Measurements from ENCODE around the gene TWF2.

DNA sequence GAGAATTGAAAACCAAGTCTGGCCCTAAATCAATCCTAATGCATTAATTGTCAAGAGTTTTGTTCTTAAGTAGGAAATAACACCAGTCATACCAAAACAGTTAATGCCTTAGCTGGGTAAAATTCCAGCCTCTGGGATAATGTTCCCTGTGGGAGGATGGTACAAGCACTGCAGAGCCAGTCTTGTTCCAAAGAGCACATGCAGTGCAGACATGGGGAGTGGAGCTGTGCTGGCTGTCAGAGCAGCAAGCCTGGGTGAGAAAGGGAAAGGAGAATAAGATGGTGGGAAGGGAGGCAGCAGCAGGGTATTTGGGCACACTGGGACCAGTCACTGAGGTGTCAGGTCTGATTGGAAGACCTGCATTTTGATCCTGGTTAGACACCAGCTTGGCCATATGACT is 28.9 kb downstream of the TWF2 start:
- TF ChIP-seq, protein P1, sequence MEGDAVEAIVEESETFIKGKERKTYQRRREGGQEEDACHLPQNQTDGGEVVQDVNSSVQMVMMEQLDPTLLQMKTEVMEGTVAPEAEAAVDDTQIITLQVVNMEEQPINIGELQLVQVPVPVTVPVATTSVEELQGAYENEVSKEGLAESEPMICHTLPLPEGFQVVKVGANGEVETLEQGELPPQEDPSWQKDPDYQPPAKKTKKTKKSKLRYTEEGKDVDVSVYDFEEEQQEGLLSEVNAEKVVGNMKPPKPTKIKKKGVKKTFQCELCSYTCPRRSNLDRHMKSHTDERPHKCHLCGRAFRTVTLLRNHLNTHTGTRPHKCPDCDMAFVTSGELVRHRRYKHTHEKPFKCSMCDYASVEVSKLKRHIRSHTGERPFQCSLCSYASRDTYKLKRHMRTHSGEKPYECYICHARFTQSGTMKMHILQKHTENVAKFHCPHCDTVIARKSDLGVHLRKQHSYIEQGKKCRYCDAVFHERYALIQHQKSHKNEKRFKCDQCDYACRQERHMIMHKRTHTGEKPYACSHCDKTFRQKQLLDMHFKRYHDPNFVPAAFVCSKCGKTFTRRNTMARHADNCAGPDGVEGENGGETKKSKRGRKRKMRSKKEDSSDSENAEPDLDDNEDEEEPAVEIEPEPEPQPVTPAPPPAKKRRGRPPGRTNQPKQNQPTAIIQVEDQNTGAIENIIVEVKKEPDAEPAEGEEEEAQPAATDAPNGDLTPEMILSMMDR (conservative IDR thresholded peaks at IDR 0.05; ENCODE audit: low read length), result no peak
- no peak for TF ChIP-seq EZH2phosphoT487 (IDR thresholded peaks at IDR 0.05; ENCODE audit: borderline replicate concordance)
